GM18861 (cell line): Measurements from ENCODE around the gene ZFHX2.

Experiments
- ATAC-seq: cut with Tn5 transposase; IDR thresholded peaks from one replicate; pipeline ENCODE4 v1.9.1; 2021; ENCODE audit not compliant: unreplicated experiment

The ZFHX2 gene

DNA sequence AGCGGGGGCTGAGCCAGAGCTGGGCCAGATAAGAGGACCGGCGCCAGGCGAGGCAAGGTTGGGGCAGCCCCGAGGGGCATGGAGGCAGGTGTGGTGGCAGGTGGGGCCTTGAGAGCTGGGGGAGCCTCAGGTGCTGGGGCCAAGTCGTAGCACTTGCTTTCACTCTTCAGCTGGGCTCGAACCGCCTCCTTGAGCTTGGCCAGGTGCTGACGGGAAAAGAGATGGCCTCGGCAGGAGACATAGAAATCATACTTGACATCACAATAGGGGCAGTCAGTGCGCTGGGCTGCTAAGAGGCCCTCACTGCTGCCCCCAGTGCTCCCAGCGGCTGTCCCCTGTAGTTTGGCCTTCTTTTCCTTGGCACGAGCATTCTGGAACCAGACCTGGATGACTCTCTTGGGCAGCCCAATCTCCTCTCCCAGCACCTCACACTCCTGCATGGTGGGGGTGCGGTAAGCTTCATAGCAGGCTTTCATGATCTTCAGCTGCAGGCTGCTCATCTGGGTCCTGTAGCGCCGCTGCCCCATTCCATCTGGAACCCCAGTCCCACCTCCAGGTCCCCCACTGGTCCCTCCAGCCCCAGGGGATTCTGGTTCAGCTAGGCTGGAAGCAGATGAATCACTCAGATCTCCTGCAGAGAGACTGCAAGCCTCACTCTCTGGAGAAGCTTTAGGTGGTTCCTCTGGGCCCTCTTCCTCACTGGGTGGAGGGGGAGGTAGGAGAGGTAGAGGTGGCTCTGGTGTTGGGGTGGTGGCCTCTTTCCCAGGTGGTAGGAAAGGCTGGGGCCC lies 28.1 kb downstream of the ZFHX2 start:
- ATAC-seq: no peak

DNA sequence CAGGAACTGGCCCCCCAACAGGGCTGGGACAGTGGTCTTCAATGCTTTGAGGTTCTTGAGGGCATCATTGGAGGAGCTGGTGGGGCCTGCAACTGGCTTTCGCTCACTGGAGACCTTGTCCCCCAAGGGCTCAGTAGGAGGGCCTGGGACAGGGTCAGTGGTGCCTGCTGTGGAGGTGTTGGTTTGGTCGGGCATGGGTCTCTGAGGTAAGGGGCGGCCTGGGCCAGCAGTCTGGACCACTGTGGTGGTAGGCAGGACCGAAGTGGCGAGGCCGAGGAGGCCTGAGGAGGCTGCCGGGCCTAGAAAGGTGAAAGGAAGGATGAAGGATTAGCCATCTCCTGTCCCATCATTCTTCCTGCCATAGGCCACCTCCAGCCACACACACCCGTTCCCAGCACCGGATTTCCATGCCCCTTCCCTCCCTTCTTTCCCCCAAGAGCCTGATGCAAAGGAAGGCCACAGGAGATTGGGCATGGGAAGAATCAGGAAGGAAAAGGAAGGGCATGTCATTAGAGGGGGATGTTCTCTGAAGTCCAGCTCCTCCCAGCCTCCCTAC lies 28.8 kb downstream of the ZFHX2 start:
- no peak for ATAC-seq

DNA sequence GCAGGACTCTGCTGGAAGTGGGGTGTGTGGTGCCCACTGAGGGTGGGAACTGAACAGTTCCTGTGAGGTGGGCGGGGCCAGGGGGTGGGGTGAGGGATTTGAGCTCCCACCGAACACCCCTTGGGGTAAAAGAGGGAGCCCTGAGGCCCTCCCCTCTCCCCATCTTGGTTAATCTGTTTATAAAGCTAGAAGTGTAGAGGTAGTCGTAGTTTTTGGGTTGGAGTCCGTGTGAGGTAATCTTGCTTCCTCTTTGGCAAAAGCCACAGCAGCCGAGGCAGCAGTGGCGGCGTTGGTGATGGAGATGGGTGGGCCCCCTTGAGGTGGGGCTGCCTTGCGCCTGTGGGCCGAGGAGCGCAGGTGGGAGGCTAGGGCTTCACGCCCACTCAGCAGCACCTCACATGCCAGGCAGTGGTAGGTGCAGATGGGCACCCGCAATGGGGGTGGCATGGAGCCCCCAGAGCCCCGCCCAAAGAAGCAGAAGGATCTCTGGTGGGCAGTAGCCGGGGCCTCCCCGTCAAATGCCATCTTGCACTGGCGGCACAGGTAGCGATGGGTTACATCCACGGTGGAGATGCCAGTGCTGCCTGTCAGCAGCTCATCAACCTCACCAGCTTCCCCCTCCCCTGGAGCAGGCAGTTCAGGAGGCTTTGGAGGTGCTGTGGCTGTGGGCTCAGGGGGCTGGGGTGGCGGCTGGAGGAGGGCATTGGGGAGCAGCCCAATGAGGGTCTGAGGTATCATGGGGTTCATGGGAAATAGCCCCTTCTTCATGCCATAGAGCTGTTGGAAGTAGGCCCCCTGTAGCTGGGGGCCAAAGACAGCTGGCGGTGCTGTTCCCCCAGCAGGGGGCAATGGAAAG lies 29.6 kb downstream of the ZFHX2 start:
- ATAC-seq: no peak

DNA sequence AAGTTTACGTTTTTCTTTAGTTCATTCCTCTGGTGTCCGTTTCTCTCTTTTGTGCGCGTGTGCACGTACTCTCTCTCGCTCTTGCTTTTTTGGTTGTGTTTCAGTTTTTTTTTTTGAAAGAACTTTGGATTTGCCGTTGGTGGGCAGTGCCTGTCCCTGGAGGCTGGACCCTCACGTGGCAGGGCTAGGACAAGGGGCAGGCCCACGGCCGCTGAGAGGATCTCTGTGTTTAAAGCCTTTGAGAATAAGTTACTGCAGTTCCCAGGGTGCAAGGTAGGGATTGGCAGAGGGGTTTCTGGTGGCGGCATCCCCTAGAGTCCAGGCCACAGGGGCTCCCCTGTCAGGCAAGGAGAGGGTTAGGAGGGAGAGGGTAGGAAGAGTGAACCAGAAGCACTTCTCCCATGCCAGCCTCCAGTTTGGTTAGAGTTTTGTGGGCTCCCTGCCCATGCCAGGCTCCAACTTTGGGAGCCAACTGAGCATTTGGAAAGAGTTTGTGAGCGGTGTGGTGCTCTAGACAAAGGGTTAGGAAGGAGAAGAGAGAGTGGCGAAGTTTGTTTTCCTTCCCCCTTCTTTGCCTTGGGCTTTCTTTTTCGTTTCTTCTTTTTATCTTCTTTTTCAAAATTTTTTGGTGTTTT lies 30.5 kb downstream of the ZFHX2 start:
- ATAC-seq: no peak

DNA sequence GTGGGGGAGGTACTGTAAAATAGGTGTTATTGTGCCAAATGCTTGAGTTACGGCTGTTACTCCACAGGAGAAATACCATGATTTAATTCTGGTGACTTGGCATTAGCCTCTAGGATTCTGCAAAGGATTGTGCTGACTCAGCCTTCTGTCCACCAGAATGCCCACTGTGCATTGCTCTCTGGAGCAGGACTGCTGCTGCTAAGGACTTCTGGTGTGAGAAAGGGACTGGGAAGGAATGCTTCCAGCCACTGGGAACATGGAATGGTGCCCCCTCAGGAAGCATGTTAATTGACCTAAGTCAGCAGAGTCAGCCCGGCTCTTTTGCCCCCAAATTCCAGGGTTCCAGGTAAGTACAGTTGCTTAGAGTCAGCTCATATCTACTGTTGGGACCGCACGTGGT lies 32.9 kb downstream of the ZFHX2 start:
- no peak for ATAC-seq

DNA sequence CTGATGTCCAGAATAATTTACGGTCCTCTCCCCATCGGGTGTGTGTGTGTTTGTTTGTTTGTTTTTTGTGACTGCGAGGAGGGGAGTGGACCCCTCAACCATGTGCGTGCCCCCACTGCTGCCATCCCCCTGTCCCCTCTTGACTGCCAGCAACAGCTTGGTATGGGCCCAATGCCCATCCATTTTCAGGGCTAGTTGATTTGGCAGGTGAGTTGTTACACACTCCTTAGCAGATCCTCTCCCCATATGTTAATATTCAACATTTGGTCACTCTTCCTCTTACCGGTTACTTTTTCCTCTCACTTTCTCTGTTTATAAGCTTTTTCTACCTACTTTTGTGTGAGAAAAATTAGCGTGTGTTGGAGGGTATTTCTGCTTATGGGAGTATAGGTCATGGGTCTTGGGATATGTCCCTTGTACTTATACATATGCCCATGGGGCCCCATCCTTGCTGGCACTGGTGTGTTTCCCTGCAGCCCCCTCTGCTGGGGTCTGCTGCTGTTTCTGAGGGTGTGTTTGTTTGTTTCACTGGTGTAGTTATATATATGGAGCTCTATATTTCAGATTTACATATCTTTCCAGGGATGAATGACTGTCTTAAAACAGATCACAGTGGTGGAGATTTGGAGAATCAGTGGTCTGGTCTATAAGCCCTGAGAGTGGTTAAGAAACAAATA lies 33.8 kb downstream of the ZFHX2 start:
- ATAC-seq: no peak

DNA sequence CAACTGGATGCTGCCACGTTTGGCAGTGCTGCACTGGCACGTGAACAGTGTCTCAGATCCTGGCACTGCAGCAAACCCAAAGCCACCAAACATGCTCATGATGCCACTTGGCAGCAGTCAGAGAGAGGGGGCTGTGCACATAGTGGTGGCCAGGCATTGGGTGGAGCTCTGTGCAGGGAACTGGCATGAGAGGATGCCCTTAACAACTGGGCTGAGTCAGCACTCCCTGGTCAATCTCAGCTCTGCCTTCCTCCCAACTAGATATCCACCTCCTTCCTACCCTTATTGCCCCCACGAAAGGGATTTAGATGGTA lies 37.0 kb downstream of the ZFHX2 start:
- ATAC-seq: no peak

DNA sequence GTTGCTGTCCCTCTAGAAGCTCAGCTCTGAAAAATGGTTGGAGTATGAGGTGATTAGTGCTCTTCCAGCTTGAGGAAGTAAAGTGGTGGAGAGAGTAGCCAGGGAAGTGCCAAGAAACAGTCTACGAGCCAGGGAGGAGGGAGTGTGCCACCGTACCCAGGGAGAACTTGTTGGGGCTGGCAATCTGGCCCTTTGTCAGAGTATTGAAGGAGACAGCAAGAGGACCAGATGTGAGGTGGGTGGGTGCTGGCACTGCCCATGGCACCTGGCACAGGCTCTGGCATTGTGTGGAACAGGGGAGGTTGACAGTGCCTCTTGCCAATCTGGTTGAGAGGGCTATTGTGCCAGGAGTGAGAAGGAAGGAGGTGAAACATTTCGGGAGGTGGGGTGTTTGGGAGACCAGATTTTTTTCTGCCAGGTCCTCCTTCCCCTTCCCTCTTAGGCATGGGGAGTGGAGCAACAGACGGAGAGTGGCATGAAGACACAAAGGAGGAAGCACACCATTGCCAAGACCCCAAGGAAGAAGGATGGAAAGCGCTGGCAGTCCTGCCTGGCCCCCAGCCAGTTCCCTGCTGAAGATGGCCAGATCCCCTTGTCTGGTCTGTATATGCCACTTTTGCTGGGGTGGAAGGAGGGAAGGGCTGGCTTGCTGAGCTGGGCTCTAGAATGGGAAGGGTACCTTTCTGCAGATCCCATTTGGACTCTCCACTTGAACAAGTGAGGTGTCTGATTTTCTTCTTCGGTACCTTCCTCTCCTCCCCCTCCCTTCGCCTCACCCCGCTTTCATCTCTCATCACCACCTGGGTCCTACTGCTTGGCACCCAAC lies 37.5 kb downstream of the ZFHX2 start:
- no peak for ATAC-seq

DNA sequence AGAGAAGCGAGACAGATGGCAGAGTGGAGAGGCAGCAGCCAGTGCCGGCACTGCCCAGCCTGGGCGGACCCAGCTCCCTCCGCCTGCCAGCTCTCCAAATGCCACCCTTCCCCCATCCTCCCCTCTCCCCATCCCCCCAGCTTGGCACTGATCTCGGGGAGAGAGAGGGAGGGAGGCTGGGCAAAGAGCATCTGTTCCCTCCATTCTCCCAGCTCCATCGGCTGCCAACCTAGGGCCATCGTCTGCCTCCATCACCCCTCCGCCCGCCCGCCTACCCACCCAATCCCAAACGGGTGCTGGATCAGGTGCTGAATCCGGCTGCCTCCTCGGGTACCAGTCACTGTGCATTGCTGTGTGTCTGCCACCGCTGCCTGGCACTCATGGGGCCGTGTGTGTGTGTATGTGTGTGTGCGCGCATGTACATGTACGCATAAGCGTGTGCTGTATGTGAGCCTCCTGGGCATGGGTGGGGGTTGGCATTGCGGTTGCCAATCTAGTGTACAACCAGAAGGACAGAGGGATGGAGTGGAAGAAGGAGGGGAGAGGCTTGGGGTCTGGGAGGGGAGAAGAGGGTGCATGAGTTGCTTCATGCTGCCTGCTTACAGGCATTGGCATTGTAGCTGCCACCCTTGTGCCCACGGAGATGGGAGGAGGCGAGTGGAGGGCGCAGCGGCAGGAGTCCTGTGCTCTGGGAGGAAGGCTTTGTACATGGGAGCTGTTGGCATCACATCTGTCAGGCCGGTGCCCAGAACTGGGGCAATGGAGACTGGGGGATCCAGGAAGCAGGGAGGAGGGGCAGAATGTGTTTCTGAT lies 38.4 kb downstream of the ZFHX2 start:
- no peak for ATAC-seq

DNA sequence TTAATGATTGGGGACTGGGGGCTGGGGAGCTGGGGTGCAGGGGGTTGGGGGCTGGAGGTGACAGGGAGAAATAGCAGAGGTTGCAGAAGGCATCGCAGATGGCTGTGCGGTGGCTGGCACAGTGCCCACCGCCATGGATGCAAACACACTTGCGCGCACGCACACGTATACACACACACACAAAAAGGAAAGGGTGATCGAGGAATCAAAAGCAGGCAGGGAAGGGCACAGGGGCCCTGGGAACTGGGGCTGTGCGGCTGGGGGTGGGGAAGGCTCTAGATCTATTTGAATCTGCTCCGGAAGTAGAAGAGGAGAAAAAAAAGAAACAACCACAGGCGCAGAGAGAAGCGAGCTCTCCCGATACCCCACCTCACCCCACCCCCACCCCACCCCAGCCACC lies 39.4 kb downstream of the ZFHX2 start:
- no peak for ATAC-seq

DNA sequence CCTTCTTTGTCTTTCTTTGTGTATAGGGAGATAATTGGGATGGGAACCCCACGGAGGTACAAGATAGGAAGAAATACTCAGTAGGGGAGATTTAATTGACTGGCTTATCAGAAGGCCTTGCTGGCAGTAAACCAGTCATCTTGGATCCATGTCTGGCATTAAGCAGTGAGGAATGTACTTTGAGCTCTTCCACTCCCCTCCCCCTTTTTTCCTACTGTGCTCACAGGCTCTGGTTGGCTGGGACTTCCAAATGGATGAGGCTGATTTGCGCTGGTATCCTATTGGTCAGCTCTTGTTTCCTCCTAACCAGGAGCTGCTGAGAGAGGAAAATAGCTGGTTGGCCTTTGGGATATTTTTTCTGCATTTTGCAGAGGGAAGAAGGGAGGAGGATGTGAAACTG lies 57.3 kb downstream of the ZFHX2 start:
- no peak for ATAC-seq

DNA sequence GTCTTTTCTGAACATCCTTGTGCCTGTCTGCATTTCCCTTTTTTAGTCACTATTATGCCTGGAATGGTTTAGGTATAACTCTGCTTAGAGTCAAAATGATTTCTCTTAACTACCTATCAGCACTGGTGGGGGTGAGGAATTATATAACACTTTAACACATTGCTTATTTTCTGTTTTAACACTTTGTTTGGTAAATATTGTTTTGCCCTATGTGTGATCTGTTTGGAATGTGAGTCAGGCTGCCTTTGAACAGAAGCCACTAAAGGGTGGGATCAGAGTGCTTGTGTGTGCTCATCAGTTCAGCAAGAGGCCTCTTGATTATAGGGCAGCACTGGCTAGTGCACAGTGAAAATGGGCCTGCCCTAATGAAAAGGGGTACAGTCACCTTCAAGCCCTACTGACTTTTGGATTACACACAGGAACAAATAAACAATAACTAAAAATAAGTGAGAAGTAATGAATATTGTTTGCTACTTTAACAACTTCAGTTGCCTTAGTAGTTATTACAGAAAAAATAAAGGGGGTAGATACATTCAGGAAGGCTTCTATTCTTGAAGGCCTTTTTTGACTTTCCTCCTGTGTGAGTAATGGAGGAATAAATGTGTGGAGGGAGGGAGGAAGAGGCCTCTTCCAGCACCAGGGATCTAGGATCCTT lies 58.8 kb downstream of the ZFHX2 start:
- no peak for ATAC-seq

DNA sequence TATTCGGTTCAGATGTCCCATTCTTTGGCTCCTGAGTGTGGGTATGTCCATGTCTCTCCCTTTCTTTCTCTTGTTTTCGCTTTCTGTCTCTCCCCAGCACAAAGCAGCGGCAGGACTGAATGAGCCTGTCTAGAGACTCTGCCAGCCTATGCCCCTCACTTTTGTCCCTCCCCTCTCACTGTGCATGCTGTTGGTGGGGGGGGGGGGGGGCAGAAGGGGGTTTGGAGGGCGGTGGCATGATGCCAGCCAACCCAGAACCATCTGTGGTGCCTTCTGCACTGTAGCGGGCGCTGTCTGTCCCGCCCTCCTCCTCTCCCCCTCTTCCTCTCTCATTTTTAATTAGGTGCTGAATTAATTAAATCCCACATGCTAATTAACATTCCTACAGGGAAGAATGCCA lies 64.3 kb downstream of the ZFHX2 start:
- ATAC-seq: no peak

DNA sequence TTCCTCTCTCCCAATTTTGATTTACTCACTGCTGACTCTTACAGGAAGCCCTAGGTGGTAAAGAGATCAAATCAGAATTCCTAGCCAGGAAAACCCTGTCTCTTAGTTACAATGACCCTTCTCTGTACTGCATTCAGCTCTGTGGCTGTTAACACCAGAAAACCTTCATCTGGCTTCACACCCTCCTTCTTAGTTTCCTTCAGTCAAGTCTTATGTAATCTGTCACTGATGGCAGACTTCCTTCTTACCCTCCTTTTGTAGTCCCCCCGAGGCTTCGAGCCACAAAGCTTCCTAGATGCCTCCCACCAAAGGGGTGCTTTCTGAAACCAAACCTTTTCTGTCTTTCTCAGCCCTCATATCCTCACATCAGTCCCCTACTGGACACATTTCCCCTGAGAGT lies 65.5 kb downstream of the ZFHX2 start:
- no peak for ATAC-seq

DNA sequence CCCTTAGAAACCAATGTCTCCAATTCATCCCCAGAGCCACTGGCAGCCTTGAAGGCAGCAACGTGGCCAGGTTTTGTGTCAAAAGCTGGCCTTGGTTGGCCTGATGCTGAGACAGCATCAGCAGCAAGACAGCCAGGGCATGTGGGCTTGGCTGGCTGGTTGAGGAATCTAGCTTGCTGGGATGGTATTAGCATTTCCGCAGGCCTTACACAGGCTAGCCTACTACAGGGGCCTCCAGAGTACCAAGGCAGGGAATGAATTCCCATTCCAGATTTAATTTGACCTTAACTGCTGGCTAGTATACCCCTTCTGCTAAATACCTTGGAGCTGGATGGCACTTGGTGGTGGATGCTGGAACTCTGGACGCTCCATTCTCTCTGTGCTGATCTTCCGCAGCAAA lies 66.2 kb downstream of the ZFHX2 start:
- no peak for ATAC-seq

DNA sequence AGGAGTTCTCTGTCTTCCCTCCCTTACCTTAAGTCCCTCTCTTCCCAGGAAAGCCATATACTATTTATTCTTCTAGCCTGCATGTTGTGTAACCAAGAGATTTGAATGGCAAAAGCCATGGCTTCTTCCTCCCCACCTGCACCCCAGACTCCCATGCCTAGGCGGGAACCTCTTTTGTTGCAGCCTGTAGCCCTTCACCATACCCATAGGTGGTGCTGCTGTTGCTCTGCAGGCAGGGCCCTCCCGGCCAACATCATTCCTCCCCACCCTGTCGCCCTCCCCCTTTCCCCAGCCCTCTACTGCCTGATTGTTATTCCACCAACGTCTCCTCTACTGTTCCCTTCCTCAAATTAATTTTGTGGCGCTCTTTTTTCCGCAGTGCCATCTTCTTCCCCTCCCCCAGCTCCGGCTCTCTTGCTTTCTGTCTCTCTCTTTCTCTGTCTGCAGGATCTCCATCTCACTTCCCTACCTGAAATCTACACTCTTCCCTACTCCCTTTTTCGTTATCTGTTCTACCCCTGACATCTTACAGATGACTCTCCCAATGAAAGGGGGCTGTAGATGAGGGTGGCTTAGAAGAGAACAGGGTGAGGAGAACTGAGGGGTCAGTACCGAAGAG lies 68.2 kb downstream of the ZFHX2 start:
- ATAC-seq: no peak

DNA sequence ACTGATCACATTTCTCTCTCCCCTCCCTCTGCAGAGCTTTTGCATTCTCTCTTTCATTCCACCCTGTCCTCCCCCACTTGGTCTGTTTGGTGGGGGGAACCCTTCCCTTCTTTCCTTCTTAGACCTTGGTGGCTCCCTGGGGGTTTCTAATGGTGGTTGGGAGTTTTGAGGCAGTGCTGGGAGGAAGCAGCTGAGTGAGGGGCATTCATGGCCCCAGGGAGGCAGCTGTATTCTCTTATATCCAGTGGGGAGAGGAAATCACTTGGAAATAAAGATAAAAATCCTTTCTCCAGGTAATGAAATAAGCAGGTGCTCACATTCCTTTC lies 68.8 kb downstream of the ZFHX2 start:
- ATAC-seq: no peak

DNA sequence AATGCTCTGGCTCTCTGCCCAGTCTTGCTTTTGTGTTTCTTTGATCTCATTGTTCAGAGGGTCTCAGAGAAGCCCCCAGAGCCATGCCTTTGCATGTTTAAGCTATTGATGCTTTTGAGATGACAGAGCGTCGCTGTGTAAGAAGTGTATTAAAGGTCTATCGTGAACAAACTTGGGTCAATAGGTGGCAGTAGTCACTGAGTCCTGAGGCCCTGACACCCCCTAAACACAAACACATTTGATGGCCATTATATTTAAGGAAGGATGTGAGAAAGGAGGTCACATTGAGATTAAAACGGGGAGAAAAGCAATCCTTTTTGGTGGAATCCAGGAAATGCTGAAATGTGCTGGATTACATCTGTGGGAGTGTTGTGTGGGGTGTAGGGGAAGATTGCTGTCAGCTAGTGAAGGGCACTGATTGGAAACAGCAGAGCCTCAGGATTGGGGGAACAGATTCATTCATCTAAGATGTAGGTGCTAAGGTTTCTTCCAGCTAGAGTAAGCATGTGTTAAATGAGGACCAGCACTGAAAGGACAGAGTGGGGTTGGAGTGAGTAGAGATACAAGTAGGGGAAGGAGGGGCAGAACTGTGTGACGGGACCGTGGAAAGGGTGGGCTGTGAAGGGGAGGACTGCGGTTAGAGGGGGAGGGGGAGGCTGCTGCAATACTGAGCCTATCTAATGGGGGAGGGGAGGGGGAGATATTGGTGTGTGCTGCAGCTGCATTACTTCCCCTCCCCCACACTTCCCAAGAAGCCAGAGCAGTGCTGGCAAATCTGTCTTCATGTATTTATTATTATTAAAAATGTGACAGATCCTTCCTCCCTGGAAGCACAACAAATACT lies 69.4 kb downstream of the ZFHX2 start:
- no peak for ATAC-seq
